GM23248 (cell line): ENCODE results near the gene B9D2.

Experiments used
- EZH2 ChIP-seq: fragments of 200-600 bp; sonication (generic); IDR thresholded peaks from 2 replicates; pipeline ENCODE4 v1.6.1; 2018; ENCODE audit warnings: antibody characterized with exemption, mild to moderate bottlenecking; ENCODE audit not compliant: insufficient read depth, poor library complexity, severe bottlenecking
- EZH2phosphoT487 ChIP-seq: fragments of 200-600 bp; sonication (generic); IDR thresholded peaks from 2 replicates; pipeline ENCODE4 v1.6.1; 2018; ENCODE audit warnings: antibody characterized with exemption, moderate library complexity, mild to moderate bottlenecking, low read depth; ENCODE audit not compliant: insufficient read depth

- TF ChIP-seq EZH2phosphoT487 (no peak), EZH2 (no peak)
Measured at GRCh38 chr19:41401483-41401882, 37.5 kb upstream of the B9D2 start.
